IMR-90 (cell line): ENCODE results near the gene MAP2K6. TPM values are rescaled to one million over a fixed set of nuclear protein-coding genes. Genes with fewer than 3 reads are reported as not detected.
"Not testable (repeated sequence)": the region's sequence is repeated elsewhere in the genome, so short reads cannot be mapped to it uniquely, and the experiment has no call there.

Source experiments
- ATAC-seq: fragments of 200-7000 bp; cut with Tn5 transposase; 2 replicates; pipeline ENCODE4 v1.9.1; 2020; ENCODE audit warnings: low read depth, mild to moderate bottlenecking, moderate library complexity
- BruUV-seq: library from RNA; stranded (reverse); fragments of 400-500 nt; replicated peaks from 2 replicates; lab custom pipeline; 2021; lab: Mats Ljungman, UMichigan
- CTCF ChIA-PET: fragments of 300-600 bp; formaldehyde crosslinking; extraction: SDS; loops from one replicate; lab custom pipeline; 2021; ENCODE audit warnings: antibody characterized with exemption; lab: Yijun Ruan, JAX
- POLR2A ChIA-PET: fragments of 300-600 bp; sonication (Branson Sonifier 250); formaldehyde crosslinking; loops from one replicate; lab custom pipeline; 2022; ENCODE audit warnings: antibody characterized with exemption; ENCODE audit not compliant: unreplicated experiment; lab: Charles Lee
- DNase-seq: peaks from one replicate; pipeline ENCODE4 v3.0.0; 2013
- H2AFZ ChIP-seq: replicated peaks from 2 replicates; pipeline ENCODE3; 2013; ENCODE audit warnings: low read length, mild to moderate bottlenecking; ENCODE audit not compliant: poor library complexity
- H2AK5ac ChIP-seq: 2 replicates; pipeline ENCODE4 v1.6.1; 2013; ENCODE audit warnings: low read depth, low read length, inconsistent platforms
- H2AK9ac ChIP-seq: replicated peaks from 2 replicates; pipeline ENCODE3; 2013; ENCODE audit warnings: mild to moderate bottlenecking, low read depth, low read length, moderate library complexity; ENCODE audit not compliant: poor library complexity
- H2BK120ac ChIP-seq: 2 replicates; pipeline ENCODE4 v1.6.1; 2013; ENCODE audit warnings: low read depth, low read length, inconsistent platforms
- H2BK15ac ChIP-seq: 3 replicates; pipeline ENCODE4 v1.6.1; 2013; ENCODE audit warnings: low read depth, low read length, inconsistent platforms
- H2BK20ac ChIP-seq: 2 replicates; pipeline ENCODE4 v1.6.1; 2013; ENCODE audit warnings: low read depth, mild to moderate bottlenecking, inconsistent platforms, low read length, moderate library complexity
- H2BK5ac ChIP-seq: 2 replicates; pipeline ENCODE4 v1.6.1; 2013; ENCODE audit warnings: mild to moderate bottlenecking, low read depth, low read length, inconsistent platforms; ENCODE audit not compliant: poor library complexity, severe bottlenecking
- H3K14ac ChIP-seq: replicated peaks from 2 replicates; pipeline ENCODE4 v1.6.1; 2013; ENCODE audit warnings: low read depth, low read length, inconsistent platforms
- H3K18ac ChIP-seq: 2 replicates; pipeline ENCODE4 v1.6.1; 2013; ENCODE audit warnings: low read depth, low read length, control low read depth
- H3K23ac ChIP-seq: 2 replicates; pipeline ENCODE4 v1.6.1; 2013; ENCODE audit warnings: low read depth, low read length, inconsistent platforms
- H3K27ac ChIP-seq: 2 replicates; pipeline ENCODE4 v1.5.1; 2013; ENCODE audit warnings: mild to moderate bottlenecking, control low read depth, low read length; ENCODE audit not compliant: insufficient read depth
- H3K27me3 ChIP-seq: 2 replicates; pipeline ENCODE4 v1.6.1; 2013; ENCODE audit warnings: low read length; ENCODE audit not compliant: control insufficient read depth, insufficient read depth
- H3K36me3 ChIP-seq: 2 replicates; pipeline ENCODE4 v1.6.1; 2013; ENCODE audit warnings: low read length, mixed read lengths; ENCODE audit not compliant: control insufficient read depth, insufficient read depth
- H3K4ac ChIP-seq: 2 replicates; pipeline ENCODE4 v1.6.1; 2013; ENCODE audit warnings: low read depth, low read length, inconsistent platforms
- H3K4me1 ChIP-seq: 2 replicates; pipeline ENCODE4 v1.6.1; 2013; ENCODE audit warnings: low read length, mixed read lengths; ENCODE audit not compliant: control insufficient read depth, insufficient read depth
- H3K4me2 ChIP-seq: 2 replicates; pipeline ENCODE4 v1.6.1; 2013; ENCODE audit warnings: low read depth, mild to moderate bottlenecking, control low read depth, low read length, moderate library complexity
- H3K4me3 ChIP-seq: 2 replicates; pipeline ENCODE4 v1.5.1; 2013; ENCODE audit warnings: low read depth, mild to moderate bottlenecking, control low read depth, low read length, moderate library complexity; ENCODE audit not compliant: insufficient read depth
- H3K56ac ChIP-seq: 2 replicates; pipeline ENCODE4 v1.6.1; 2013; ENCODE audit warnings: low read length, inconsistent platforms; ENCODE audit not compliant: insufficient read depth; ENCODE audit errors: extremely low read depth
- H3K79me1 ChIP-seq, 2 experiments: 2 replicates each; pipeline ENCODE4 v1.6.1; 2013; ENCODE audit warnings: low read length in 2 of 2, inconsistent platforms in 1 of 2, low read depth in 1 of 2
- H3K9ac ChIP-seq: 2 replicates; pipeline ENCODE4 v1.6.1; 2013; ENCODE audit warnings: low read depth, low read length, control low read depth
- H3K9me1 ChIP-seq: 2 replicates; pipeline ENCODE4 v1.6.1; 2013; ENCODE audit warnings: low read length, inconsistent platforms; ENCODE audit not compliant: insufficient read depth
- H3K9me3 ChIP-seq: 2 replicates; pipeline ENCODE4 v1.6.1; 2013; ENCODE audit warnings: low read length; ENCODE audit not compliant: control insufficient read depth, insufficient read depth
- H4K20me1 ChIP-seq: 2 replicates; pipeline ENCODE4 v1.6.1; 2013; ENCODE audit warnings: low read length, inconsistent platforms; ENCODE audit not compliant: insufficient read depth
- H4K5ac ChIP-seq: 2 replicates; pipeline ENCODE4 v1.6.1; 2013; ENCODE audit warnings: mild to moderate bottlenecking, low read depth, low read length, control low read depth
- H4K8ac ChIP-seq, 2 experiments: 2 replicates each; pipeline ENCODE4 v1.6.1; 2013; ENCODE audit warnings: low read depth in 2 of 2, low read length in 2 of 2, control low read depth in 1 of 2, inconsistent platforms in 1 of 2
- H4K91ac ChIP-seq: 2 replicates; pipeline ENCODE4 v1.6.1; 2013; ENCODE audit warnings: low read depth, low read length, inconsistent platforms; ENCODE audit not compliant: insufficient read depth
- MAZ ChIP-seq: IDR thresholded peaks from 2 replicates; pipeline ENCODE4 v1.6.1; 2012; ENCODE audit warnings: low read depth, mild to moderate bottlenecking, low read length, improper control_type of control experiment, moderate library complexity, borderline replicate concordance
- MXI1 ChIP-seq: IDR thresholded peaks from 2 replicates; pipeline ENCODE4 v1.6.1; 2012; ENCODE audit warnings: low read depth, mild to moderate bottlenecking, low read length, moderate library complexity, borderline replicate concordance
- POLR2A ChIP-seq: IDR thresholded peaks from 2 replicates; pipeline ENCODE4 v1.6.1; 2012; ENCODE audit warnings: mild to moderate bottlenecking, low read depth, low read length
- USF2 ChIP-seq: fragments of 150-350 bp; IDR thresholded peaks from 2 replicates; pipeline ENCODE4 v1.6.1; 2017; ENCODE audit warnings: mild to moderate bottlenecking, antibody characterized with exemption, low read length, low read depth
- WGBS, 2 experiments: methylation state at CpG; one replicate each; pipeline versions ENCODE4 v1.1.5 to v1.1.7; 2013; ENCODE audit warnings: missing lambda C conversion rate in 2 of 2; ENCODE audit not compliant: insufficient read length in 1 of 2; ENCODE audit errors: extremely low coverage in 2 of 2; 5-methylcytosine and 5-hydroxymethylcytosine counted together
- dilution Hi-C: fragments of 300-500 bp; cut with HindIII; formaldehyde crosslinking; loops from one replicate; pipeline ENCODE4 v1.14.3; 2018; ENCODE audit warnings: low sequenced_read_pairs; ENCODE audit not compliant: unreplicated experiment
- in situ Hi-C: fragments of 300-500 bp; cut with MboI; formaldehyde crosslinking; loops from 3 replicates; pipeline ENCODE4 v1.14.3; 2019; ENCODE audit warnings: low sequenced_read_pairs, inconsistent platforms, mixed read lengths
- intact Hi-C: fragments of 100-400 bp; cut with micrococcal nuclease; formaldehyde crosslinking; loops from 2 replicates; pipeline ENCODE4 v1.10.0; 2022
- polyA plus RNA-seq, 3 experiments: library from polyadenylated mRNA; depleted of rRNA; stranded (reverse); fragments of >200 nt; gene quantifications; 2 replicates each; pipeline ENCODE4 v1.2.3, GENCODE V29; 2012; ENCODE audit warnings: low replicate concordance in 1 of 3
- total RNA-seq: library from RNA; depleted of rRNA; stranded (reverse); fragments of >200 nt; gene quantifications from 2 replicates; pipeline ENCODE4 v1.2.3, GENCODE V29; 2012

Gene MAP2K6
- total and polyA plus RNA-seq, 2 of the 4 experiments (the other 2 are of a cell fraction) = 2.4 to 5.7 TPM

GRCh38 chr17:69478916-69479315 is 64.4 kb downstream of the MAP2K6 start:
- BruUV-seq = no TSS peak
- TF ChIP-seq MXI1 (no peak), MAZ (no peak), USF2 (no peak), POLR2A (no peak)
- Histone ChIP-seq H4K5ac (no peak overlapping the region), H3K27me3 (no peaks in the 10 kb centered on the region), H4K91ac (no peak overlapping the region), H3K4me1 (peaks cover 3% of the 10 kb centered on the region; the same call in 1 of the 2 replicates), H3K36me3 (no peaks in the 10 kb centered on the region), H2AK5ac (no peak overlapping the region), H3K27ac (no peak overlapping the region), H3K79me1 (no peaks in the 10 kb centered on the region), H2BK20ac (no peak overlapping the region), H3K56ac (no peak overlapping the region), H3K4me2 (no peak overlapping the region), H3K4ac (no peak overlapping the region), H3K23ac (no peak overlapping the region), H2BK15ac (no peak overlapping the region), H3K9me1 (no peaks in the 10 kb centered on the region), H3K9ac (no peak overlapping the region), H2AFZ (no peak overlapping the region), H2BK120ac (no peak overlapping the region), H3K9me3 (no peaks in the 10 kb centered on the region), H4K8ac (no peak overlapping the region), H3K18ac (no peak overlapping the region), H2BK5ac (no peak overlapping the region), H3K14ac (no peak overlapping the region), H4K20me1 (no peaks in the 10 kb centered on the region), H3K4me3 (no peak overlapping the region), H2AK9ac (no peak overlapping the region)
- in situ Hi-C loops (loop anchor here (25.0 kb wide), 1 partner anchor 692 kb away; no protein-coding TSS in a partner anchor), intact Hi-C loops (no loop called here), dilution Hi-C loops (no loop called here)
- WGBS, 2 experiments = no CpG with 5 or more reads among the region's 4 CpGs
- ATAC-seq (peak; percentile 48), DNase-seq (no peak)
- ChIA-PET POLR2A (no interaction called here), CTCF (interaction anchor here (0.5 kb wide), 1 partner anchor 1312 kb away, joined by 5 read pairs; no protein-coding TSS in a partner anchor)

- dilution Hi-C loops = not testable (repeated sequence)
- in situ Hi-C loops = loop anchor here (25.0 kb wide), 1 partner anchor 692 kb away; no protein-coding TSS in a partner anchor
Measured at GRCh38 chr17:69479756-69480155, 65.3 kb downstream of the MAP2K6 start.

More at GRCh38 chr17:69479756-69480155, 65.3 kb downstream of the MAP2K6 start:
- BruUV-seq, H3K14ac ChIP-seq, H3K27me3 ChIP-seq, H4K91ac ChIP-seq, H3K9me3 ChIP-seq, H2AFZ ChIP-seq, H4K8ac ChIP-seq, H3K4me3 ChIP-seq, intact Hi-C loops, H3K56ac ChIP-seq, H2BK120ac ChIP-seq, H3K4me2 ChIP-seq, H3K4ac ChIP-seq, H3K18ac ChIP-seq, H3K9me1 ChIP-seq, H2AK5ac ChIP-seq, H2BK20ac ChIP-seq, POLR2A ChIA-PET, H4K20me1 ChIP-seq, ATAC-seq, H3K27ac ChIP-seq, H3K36me3 ChIP-seq, DNase-seq, H3K9ac ChIP-seq, H2AK9ac ChIP-seq, CTCF ChIA-PET, H3K4me1 ChIP-seq, H3K23ac ChIP-seq, H4K5ac ChIP-seq, H3K79me1 ChIP-seq, H2BK5ac ChIP-seq, H2BK15ac ChIP-seq: not testable (repeated sequence)
- WGBS, 2 experiments = no CpG with 5 or more reads among the region's 7 CpGs
